ENCODE results near the gene AMOT.

Gene AMOT

GRCh38 chrX:112779139-112779538 lies 61.5 kb downstream of the AMOT start:
- TF ChIP-seq MYC (IDR thresholded peaks at IDR 0.05; ENCODE audit: low read depth, low read length), result no peak
- no peak for TF ChIP-seq MAX (IDR thresholded peaks at IDR 0.05; ENCODE audit: low read depth, low read length)
- TF ChIP-seq CTCF (IDR thresholded peaks at IDR 0.05; ENCODE audit: low read depth, low read length), result no peak
- TF ChIP-seq POLR2A (IDR thresholded peaks at IDR 0.05; ENCODE audit: extremely low read depth, insufficient read length), result no peak
- no peak overlapping the region for H3K4me3 ChIP-seq (ENCODE audit: low read depth, low read length)
- DNase-seq (ENCODE audit: low read depth), result no peak

- no peak overlapping the region for H3K4me3 ChIP-seq (ENCODE audit: low read depth, low read length)
- no peak for DNase-seq (ENCODE audit: low read depth)
- TF ChIP-seq MAX (IDR thresholded peaks at IDR 0.05; ENCODE audit: low read depth, low read length) (no peak), CTCF (IDR thresholded peaks at IDR 0.05; ENCODE audit: low read depth, low read length) (no peak), POLR2A (IDR thresholded peaks at IDR 0.05; ENCODE audit: extremely low read depth, insufficient read length) (no peak), MYC (IDR thresholded peaks at IDR 0.05; ENCODE audit: low read depth, low read length) (no peak)
Observed at GRCh38 chrX:112774651-112775293, 65.9 kb downstream of the AMOT start.

GRCh38 chrX:112774142-112774541 lies 66.5 kb downstream of the AMOT start:
- TF ChIP-seq POLR2A (IDR thresholded peaks at IDR 0.05; ENCODE audit: extremely low read depth, insufficient read length) (no peak), CTCF (IDR thresholded peaks at IDR 0.05; ENCODE audit: low read depth, low read length) (no peak), MYC (IDR thresholded peaks at IDR 0.05; ENCODE audit: low read depth, low read length) (no peak)
- H3K4me3 ChIP-seq (ENCODE audit: low read depth, low read length), result no peak overlapping the region
- no peak for DNase-seq (ENCODE audit: low read depth)

- H3K4me3 ChIP-seq (ENCODE audit: low read depth, low read length), result no peak overlapping the region
- no peak for TF ChIP-seq CTCF (IDR thresholded peaks at IDR 0.05; ENCODE audit: low read depth, low read length)
- no peak for TF ChIP-seq MYC (IDR thresholded peaks at IDR 0.05; ENCODE audit: low read depth, low read length)
- no peak for TF ChIP-seq MAX (IDR thresholded peaks at IDR 0.05; ENCODE audit: low read depth, low read length)
- no peak for TF ChIP-seq POLR2A (IDR thresholded peaks at IDR 0.05; ENCODE audit: extremely low read depth, insufficient read length)
- no peak for DNase-seq (ENCODE audit: low read depth)
Observed at GRCh38 chrX:112769034-112769433, 71.6 kb downstream of the AMOT start.

GRCh38 chrX:112768563-112768962 lies 72.1 kb downstream of the AMOT start:
- no peak overlapping the region for H3K4me3 ChIP-seq (ENCODE audit: low read depth, low read length)
- DNase-seq (ENCODE audit: low read depth), result no peak
- TF ChIP-seq MAX (IDR thresholded peaks at IDR 0.05; ENCODE audit: low read depth, low read length), result no peak
- TF ChIP-seq CTCF (IDR thresholded peaks at IDR 0.05; ENCODE audit: low read depth, low read length), result no peak
- no peak for TF ChIP-seq MYC (IDR thresholded peaks at IDR 0.05; ENCODE audit: low read depth, low read length)
- no peak for TF ChIP-seq POLR2A (IDR thresholded peaks at IDR 0.05; ENCODE audit: extremely low read depth, insufficient read length)

- no peak for DNase-seq (ENCODE audit: low read depth)
- no peak for TF ChIP-seq POLR2A (IDR thresholded peaks at IDR 0.05; ENCODE audit: extremely low read depth, insufficient read length)
- TF ChIP-seq CTCF (IDR thresholded peaks at IDR 0.05; ENCODE audit: low read depth, low read length), result no peak
- no peak overlapping the region for H3K4me3 ChIP-seq (ENCODE audit: low read depth, low read length)
Observed at GRCh38 chrX:112766774-112767173, 73.9 kb downstream of the AMOT start.

Data from NB4 (cell line).